Kidney capillary endothelial cell (primary cell): Measurements from ENCODE around the gene HMBS.
A peak's percentile ranks its signal among the peaks of the same experiment; 100 is the strongest.
"Not testable (repeated sequence)": the region's sequence is repeated elsewhere in the genome, so short reads cannot be mapped to it uniquely, and the experiment has no call there.

Source experiments
- DNase-seq: peaks from one replicate; pipeline ENCODE4 v3.0.0-alpha.2; 2018; ENCODE audit warnings: low spot score

HMBS gene

DNA sequence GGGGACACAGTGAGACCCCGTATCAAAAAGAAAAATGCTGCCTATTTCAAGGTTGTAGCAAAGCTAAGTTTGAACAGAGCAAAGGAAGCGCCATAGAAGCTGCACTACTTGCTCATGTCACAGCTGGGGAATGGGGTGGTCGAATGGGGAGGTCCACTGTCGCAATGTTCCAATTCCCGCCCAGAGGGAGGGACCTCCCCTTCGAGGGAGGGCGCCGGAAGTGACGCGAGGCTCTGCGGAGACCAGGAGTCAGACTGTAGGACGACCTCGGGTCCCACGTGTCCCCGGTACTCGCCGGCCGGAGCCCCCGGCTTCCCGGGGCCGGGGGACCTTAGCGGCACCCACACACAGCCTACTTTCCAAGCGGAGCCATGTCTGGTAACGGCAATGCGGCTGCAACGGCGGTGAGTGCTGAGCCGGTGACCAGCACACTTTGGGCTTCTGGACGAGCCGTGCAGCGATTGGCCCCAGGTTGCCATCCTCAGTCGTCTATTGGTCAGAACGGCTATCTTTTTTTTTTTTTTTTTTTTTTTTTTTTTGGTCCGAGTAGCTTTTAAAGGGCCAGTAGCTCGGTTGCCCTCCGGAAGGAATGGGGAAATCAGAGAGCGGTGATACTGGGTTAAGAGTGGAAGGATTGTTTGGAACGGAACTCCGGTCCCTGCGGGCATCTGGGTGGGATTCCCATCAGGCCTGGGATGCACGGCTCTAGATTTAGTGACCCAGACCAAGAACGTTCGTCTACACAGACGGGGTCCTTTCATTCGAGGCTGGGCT lies at the start of gene HMBS:
HMBS (plus strand) TSS at position 219 of the 774 bp plus-strand sequence; CDS start at position 372, 153 bp downstream.
- peak; percentile 83 for DNase-seq

DNA sequence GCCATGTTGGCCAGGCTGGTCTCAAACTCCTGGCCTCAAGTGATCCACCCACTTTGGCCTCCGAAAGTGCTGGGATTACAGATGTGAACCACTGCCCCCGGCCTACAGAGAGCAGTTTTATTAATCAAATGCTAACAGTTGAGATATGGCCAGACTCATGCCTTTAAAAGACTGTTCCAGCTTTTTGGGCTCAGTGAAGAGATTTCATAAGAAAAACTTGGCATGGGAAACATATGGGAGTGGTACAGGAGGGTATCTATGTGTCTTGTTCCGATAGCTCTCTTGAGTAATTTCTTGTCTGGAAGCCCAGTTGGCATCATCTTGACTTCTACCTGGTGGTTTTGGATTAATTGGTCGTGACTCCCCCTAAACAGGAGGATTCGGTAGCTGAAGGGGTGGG lies 45.8 kb upstream of the HMBS start:
- DNase-seq, result no peak

DNA sequence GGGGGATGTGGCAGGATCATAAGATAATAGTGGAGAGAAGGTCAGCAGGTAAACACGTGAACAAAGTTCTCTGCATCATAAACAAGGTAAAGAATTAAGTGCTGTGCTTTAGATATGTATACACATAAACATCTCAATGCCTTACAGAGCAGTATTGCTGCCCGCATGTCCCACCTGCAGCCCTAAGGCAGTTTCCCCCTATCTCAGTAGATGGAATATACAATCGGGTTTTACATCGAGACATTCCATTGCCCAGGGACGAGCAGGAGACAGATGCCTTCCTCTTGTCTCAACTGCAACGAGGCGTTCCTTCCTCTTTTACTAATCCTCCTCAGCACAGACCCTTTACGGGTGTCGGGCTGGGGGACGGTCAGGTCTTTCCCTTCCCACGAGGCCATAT lies 45.2 kb upstream of the HMBS start:
- DNase-seq, result not testable (repeated sequence)

DNA sequence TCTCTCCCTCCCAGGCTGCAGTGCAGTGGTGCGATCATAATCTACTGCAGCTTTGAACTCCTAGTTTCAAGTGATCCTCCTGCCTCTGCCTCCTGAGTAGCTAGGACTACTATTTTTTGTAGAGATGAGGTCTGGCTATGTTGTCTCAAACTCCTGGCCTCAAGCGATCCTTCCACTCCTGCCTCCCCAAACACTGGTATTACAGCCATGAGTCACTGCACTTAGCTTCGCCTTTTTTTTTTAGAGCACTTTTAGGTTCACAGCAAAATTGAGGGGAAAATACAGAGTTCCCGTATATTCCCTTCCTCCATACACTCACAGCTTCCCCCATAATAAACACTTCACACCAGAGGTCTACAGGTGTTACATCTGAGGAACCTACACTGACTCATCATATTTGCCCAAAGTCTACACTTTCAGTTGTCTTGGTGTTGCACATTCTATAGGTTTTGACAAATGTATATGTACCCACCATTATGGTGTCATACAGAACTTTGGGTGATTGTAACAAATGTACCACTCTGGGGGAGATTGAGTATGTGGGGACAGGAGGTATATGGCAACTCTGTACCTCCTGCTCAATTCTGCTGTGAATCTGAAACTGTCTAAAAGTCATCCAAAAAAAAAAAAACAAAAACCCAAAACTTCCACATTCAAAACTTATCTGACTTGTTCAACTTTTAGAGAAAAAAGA lies 42.7 kb upstream of the HMBS start:
- no peak for DNase-seq

DNA sequence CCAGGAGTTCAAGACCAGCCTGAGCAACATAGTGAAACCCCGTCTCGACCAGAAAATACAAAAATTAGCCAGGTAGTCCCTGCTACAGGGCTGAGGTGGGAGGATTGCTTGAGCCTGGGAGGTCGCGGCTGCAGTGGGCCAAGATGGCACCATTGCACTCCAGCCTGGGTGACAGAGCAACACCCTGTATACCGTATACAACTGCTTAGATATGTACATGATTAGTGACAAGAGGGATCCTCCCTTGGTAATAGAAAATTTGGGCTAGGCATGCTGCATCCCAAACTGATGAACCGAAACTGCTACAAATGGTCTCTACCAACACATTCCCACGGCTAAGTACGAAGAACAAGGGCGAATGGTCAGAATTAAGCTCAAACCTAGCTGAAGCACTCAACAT lies 41.8 kb upstream of the HMBS start:
- no peak for DNase-seq

DNA sequence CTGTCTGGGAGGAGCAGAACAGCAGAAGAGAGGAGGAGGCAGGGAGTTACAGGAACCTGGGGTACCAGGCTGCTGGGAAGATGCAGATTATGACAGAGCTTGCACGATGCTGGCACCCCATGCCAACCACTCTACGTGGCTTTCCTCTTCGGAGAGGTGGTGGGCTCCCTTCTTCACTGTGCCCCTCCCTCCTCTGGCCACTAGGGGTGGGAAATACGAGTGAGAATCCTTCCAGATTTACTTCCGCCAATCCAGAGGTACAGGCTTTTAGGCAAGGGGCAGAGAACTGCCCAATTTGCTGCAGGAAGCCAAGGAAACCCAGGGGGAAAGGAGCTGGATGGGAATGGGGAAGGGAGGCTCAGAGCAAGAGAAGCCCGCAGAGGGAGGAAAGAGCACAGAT lies 40.0 kb upstream of the HMBS start:
- DNase-seq, result no peak

DNA sequence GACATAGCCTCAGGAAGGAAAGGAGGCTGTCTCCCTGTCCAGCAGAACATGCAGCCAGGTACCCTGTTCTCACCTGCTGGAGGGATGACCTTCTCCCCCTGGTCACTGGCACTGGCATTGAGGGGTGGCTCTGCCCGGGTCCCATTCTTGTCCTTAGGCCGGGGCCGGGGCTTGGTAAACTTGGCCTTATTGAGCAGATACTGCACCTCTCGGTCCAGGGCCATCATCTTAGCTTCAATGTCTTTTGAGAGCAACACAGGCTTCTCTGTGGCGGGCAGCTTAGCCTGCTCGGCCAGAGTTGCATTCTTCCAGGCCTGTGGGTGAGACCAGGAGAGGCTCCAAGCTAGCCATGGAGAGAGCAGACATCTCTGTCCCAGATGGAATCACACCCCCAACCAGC lies 38.2 kb upstream of the HMBS start:
- DNase-seq, result no peak

DNA sequence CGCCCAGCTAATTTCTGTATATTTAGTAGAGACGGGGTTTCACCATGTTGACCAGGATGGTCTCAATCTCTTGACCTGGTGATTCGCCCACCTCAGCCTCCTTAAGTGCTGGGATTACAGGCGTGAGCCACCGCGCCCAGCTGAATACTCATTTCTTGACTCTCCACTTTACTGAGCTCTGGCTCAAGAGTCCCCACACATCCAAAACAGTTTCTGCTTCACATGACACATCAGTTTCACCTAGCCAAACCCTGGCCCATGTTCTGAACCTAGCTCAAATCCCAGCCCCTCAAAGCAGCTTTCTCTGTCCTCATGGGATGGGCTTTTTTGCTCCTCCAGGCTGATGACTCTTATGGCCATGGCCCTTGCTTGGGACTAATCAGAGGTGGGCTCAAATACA lies 37.5 kb upstream of the HMBS start:
- no peak for DNase-seq

DNA sequence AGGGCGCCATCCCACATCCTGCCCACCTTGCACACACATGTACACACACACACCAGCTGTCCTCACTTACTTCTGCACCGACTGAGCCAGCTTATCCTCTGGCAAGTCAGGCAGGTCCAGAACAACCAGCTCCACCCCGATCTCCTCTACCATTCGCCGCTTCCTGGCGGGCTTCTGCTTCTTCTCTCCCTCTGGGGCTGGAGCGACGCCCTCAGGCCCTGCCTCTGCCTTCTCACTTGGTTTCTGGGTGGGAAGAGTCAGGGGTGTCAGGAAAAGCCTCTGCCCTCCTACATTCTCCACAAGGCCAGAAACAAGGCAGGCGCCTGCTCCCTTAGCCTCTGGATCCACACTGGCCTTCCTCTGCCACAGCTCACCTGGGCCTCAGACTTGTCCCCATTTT lies 36.0 kb upstream of the HMBS start:
- no peak for DNase-seq

DNA sequence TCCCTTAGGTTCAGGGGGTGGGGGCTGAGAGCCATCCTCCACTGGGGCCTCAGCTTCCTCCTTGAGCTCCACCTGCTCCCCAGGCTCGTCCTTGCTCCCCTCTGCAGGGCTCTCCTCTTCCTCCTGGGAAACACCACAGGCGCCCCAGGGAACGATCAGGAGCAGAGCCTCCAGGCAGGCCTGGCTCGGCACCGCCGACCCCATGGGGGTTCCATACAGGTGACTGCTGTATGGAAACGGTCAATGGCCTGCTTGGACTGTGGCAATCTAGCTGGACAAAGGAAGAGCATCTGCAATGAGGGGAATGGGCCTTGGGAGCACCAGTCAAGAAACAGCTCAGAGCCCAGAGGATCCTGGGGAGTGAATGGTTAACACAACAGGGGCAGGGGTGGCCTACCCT lies 35.6 kb upstream of the HMBS start:
- DNase-seq, result no peak

DNA sequence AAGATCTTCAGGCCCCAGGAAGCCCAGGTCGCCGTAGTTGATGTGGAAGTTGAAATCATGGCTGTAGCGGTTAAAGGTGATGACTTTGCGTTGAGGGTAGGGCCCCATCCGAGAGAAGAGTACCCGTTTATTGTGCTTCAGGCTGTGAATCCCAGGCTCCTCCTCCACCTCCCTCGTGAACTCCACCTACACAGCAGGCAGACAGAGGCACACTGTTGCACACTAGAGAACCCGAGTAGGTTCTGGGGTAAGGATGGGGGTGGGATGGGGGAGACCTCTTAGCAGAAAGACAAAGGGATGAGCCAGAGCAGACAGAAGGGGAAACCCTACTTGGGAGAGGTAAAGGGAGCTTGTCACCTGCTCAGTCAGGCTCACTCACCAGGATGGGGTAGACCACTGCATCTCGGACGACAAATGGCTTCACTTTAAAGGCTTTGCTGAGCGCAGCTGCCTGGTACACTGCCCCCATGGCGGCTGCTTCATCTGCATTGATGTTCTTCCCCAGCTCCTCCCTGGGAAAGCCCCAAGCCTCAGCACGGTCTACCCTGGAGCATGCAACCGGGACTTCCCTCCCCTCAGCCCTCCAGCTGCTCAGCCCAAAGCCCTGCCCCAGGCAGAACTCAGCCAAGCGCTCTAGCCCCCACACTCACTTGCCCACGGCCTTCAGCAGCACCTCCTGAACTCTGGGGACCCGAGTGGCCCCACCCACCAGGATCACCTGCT lies 33.1 kb upstream of the HMBS start:
- DNase-seq, result no peak

DNA sequence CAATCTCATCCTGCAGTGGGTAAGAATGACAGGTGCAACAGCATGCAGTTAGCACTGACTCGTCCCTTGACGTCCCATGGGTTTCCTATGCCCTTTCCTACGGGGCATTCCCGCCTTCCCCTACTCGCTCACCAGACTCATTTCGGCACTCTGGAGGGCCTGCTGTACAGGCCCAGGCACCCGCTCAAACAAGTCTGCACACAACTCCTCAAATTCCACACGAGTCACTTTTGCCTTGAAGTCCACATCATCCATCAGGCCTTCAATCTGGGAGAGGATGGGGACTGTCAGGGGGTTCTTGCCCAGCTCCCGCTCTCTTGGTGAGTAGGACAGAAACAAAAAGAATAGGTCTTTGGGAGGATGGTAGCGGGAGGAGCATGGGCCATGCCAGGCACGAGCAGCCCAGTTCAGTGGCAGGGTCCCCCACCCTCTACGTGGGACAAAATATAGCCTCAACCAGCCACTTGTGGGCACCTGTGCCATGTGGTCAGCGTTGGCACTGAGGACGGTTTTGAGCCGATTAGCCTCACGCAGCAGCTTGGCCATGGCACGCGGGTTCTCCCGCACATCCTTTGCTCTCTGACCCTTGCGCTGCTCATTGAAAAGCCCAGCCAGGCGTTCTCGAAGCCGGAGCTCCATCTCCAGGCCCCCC lies 32.4 kb upstream of the HMBS start:
- DNase-seq, result no peak

DNA sequence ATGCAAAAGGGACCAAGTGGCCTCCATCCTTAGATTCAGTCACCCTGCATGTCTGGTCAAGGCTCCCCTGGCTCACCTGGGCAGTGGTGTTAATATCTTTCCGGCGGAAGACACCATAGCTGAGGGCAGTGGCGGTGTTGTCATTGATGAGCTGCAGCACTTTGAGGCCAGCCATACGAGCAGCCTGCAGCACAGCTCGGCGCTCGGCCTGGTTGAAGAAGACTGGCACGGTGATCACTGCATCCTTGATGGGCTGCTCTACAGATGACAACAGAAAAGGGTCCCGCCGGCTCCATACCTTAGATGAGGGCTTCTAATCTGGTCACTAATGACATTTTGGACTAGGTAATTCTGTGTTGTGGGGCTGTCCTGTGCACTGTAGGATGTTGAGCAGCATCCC lies 30.3 kb upstream of the HMBS start:
- no peak for DNase-seq

DNA sequence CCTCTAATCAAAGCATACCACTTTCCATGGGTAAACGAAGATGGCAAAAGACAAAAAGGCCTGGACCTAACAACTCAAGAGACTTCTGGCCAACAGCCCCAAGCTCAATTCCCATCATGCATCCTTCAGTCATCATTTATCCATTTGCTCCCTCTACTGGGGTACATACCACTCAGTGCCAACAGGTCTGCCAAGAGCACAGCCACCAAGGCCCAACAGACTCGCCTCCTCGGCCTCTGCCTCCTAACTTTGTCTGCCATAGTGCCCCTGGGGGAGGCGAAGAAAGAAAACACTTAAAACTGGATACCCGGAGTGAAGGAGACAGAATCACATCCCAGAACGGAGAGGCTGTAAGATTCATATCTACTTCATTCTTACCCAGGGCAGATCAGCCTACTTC lies 28.8 kb upstream of the HMBS start:
- DNase-seq, result no peak

DNA sequence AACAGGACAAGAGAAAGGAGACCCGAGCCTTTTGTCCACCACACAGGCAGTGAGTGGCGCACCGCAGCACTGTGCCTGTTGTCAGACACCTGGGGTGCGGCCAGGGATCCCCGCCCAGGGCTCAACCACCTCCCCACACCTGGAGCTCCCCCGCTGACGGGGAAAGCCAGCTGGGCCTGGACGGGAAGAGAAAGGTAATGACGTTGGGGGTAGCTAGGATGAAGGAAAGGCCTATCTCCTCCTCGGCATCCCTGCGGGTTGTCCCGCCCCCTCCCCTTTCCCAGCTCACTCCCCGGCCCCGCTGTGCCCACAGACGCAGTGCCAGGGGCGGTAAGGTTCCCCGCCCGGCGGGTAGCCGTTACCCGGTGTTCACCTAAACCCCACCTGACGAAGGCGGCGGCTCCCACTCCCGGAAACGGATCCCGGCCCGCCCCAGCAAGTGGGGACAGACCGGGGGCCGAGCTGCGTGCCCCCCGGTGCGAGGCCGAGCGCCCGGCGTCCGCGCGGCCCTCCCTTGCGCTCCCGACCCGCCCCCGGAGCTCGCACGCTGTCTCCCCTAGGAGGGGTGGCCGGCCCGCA lies 28.2 kb upstream of the HMBS start:
- DNase-seq, result no peak

DNA sequence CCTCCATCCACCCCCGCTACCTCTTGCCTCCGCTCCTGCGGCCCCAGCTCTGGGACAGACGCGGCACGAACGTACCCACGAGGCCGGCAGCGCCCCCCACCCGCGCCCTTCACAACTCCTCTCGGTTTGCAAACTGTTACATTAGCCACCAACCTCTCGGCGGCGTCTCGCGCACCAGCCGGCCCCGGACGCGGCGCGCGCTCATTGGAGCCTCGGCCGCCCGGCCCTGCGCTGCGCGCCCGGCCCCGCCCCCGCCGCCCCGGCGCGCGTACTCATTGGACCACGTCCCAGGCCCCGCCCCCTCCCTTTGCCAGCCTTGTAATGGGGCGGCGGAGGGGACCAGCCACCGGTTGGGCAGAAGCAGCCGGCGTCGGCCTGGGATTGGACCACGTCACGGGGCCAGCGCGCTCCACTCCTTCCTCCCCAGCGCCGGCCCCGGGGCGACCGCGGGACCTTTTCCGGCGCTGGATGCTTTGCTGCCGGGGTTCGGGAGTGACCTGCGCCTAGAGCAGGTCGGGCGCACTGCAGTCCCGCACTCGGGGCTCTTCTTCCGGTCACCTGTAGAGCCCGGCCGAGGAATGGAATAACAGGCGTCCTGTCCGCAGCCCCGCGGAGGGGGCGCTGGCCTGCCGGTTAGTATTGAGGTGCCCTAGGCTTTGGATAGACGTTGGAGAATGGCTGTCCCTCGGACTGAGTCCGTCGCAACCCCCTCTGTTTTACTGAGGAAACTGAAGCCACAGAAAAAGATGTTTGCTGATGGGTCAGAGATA lies 27.5 kb upstream of the HMBS start, which contains the start of gene HYOU1:
HYOU1 (minus strand) TSS at position 206 of the 770 bp plus-strand sequence. CDS start 1,045 bp downstream, outside the sequence.
- DNase-seq, result peak; percentile 90

DNA sequence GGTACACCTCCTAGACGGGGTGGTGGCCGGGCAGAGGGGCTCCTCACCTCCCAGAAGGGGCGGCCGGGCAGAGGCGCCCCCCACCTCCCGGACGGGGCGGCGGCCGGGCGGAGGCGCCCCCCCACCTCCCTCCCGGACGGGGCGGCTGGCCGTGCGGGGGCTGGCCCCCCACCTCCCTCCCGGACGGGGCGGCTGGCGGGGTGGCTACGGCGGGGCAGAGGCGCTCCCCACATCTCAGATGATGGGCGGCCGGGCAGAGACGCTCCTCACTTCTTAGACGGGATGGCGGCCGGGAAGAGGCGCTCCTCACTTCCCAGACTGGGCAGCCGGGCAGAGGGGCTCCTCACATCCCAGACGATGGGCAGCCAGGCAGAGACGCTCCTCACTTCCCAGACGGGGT lies 25.6 kb upstream of the HMBS start:
- not testable (repeated sequence) for DNase-seq

DNA sequence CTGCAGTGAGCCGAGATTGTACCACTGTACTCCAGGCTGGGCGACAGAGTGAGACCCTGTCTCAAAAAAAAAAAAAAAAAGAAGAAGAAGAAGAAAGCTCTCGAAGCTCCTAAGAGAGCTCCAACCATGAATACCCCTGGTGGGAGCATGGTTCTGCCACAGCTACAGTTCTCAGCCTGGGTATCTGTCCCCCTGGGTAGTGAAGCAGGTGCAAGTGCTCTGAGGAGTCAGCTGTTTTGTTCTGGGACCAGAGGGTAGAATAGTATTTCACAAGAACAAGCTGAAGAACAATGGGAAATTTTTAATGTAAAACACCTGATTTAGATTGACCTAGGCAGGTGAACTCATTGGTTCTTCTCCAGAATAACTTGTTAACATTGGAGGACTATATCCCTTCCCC lies 23.4 kb upstream of the HMBS start:
- DNase-seq, result no peak

DNA sequence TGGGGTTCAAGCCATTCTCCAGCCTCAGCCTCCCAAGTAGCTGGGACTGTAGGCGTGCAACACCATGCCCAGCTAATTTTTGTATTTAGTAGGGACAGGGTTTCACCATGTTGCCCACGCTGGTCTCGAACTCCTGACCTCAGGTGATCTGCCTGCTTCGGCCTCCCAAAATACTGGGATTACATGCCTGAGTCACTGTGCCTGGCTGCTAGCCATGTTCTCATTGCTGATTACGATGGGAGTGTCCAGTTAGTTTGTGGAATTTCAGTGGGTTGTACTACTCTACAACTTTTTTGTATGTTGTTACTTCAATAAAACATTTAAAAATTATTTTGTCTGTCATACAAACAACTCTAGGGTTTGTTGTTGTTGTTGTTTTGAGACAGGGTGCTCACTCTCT lies 21.9 kb upstream of the HMBS start:
- DNase-seq, result no peak

DNA sequence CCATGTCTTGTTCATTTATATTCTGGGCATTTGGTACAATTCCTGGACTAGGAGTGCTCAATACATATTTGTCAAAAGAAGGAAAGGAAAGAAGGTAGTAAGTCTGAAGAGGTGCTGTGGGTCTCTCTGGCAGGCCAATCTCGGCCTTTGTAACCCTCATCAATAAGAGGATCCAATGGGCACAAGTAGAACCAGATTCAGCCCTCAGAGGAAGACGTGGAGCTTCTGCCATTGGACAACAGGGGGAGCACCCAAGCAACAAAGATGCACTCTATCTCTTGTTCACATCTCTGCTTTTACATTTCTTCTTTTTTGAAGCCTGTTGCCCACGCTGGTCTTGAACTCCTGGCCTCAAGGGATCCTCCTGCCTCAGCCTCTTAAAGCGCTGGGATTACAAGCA lies 19.3 kb upstream of the HMBS start:
- no peak for DNase-seq
